Islet precursor cell (in vitro differentiated cells): ENCODE measurements around the gene GNAL.
"Not testable (repeated sequence)": the region's sequence is repeated elsewhere in the genome, so short reads cannot be mapped to it uniquely, and the experiment has no call there.

ENCODE experiments used
- DNase-seq: peaks from one replicate; pipeline ENCODE4 v3.0.0-alpha.2; 2018

Gene GNAL

GRCh38 chr18:11854554-11854953, 165.5 kb downstream of the GNAL start:
- DNase-seq = not testable (repeated sequence)

DNA sequence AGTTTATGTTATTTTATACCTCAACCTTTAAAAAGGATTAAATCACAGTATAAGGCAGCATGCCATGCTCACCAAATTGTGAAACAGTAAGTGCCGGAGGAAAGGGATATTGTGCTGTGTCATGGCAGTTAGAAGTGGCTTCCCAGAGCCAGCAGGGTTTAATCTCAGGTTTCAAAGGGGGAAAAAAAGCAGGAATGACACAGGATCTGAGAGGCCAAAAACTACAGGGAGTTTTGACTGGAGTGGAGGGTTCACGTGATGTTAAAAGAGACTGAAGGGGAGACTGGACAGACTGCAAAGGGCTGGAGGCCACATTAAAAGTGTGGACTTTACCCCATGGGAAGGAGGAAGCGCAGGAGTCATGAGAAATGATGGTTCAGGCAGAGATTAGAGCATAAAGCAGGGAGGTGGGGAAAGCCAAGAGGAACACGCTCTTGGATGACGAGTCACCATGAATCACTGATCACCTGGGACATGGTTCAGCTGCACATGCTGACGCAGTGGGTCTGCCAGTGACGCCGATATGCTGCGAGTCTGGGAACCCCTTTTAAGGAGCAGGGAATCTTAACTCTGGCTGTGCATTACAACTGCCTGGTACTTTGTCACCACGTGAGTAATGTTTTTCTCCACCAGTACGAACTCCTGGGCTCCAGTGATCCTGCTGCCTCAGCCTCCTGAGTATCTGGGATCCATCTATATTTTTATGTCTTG, 168.3 kb downstream of the GNAL start:
- DNase-seq = peak; percentile 98

DNA sequence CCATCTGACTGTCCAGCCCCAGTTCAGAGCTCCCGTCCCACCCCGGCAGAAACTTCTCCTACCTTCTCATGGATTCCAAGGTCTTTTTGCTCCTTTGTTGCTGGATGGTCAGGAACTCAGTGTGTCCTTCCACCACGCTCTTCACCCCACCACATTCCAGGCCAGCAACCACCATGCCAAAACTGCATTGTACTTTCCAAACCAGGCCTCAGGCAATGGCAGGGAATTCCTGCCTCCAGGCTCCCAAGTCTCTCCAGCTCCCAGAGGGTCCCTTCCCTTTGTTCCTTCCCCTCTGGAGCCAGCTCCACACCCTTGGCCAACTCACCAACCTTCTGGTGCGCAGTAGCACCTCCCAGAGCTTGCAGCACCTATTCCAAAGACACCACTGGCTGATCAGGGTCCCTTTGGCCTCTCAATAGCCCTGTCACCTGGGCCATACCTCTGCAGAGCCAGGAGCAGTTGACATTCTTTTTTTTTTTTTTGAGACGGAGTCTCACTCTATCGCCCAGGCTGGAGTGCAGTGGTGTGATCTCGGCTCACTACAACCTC, 170.3 kb downstream of the GNAL start:
- peak; percentile 82 for DNase-seq

DNA sequence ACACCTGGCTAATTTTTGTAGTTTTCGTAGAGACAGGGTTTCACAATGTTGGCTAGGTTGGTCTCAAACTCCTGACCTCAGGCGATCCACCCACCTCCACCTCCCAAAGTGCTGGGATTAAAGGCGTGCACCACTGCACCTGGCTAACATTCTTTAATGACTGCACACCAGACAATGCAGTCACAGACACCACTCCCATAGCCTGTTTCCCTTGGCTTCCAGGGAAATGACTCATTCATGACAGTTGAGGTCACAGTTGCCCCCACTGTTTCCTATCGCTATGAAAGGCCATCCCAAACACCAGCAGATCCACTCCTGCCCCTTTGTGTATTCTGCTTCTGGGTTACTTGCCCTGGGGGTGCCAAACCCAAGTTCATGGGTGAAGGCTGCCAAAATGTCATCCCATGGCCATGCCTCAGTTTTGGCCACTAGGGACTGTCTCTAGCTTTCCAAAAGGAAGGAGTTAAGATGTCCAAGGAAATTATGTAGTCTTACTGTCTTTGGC, 170.9 kb downstream of the GNAL start:
- peak; percentile 93 for DNase-seq

GRCh38 chr18:11860594-11861450, 171.8 kb downstream of the GNAL start:
- DNase-seq = peak; percentile 50

GRCh38 chr18:11861583-11862288, 172.7 kb downstream of the GNAL start:
- DNase-seq = peak; percentile 53

- peak; percentile 18 for DNase-seq
Measured at GRCh38 chr18:11862468-11863137, 173.5 kb downstream of the GNAL start.

DNA sequence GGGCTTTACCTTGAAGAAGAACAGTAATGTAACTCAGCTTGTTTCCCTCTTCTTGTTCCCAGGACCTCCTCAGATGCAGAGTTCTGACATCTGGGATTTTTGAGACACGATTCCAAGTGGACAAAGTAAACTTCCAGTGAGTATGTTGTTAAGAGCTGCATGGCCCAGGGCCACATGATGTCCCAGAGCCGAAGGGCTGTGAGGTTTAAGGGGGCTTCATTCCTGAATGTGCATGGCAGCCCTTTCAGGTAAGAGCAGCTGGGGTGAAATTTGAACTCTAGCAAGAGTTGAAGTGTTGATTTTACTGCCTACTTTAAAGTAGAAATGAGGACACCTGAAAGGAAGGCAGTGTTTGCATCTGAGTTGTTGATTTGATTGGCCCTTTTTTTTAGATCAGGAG, 175.4 kb downstream of the GNAL start:
- DNase-seq = peak; percentile 22

DNA sequence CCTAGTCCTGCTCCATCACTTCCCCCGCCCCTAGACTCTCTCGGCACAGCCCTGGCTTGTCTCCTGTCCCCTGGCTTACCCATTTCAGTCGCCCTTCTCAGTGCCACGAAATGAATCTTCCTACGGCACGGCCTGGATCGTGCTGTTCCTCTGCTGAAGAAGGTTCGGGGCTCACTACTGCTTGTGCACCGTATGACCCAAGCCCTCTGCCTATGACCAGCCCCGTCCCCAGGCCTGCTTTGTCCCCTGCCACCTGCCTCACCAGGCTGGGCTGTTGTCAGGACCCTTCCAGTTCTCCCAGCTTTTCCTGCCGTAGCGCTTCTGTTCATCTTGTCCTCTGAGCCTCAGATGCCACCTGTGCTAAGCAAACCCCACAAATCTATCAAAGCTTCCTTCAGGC, 176.0 kb downstream of the GNAL start:
- DNase-seq = peak; percentile 26

- DNase-seq = no peak
Measured at GRCh38 chr18:11866329-11866728, 177.3 kb downstream of the GNAL start.

GRCh38 chr18:11866764-11867163, 177.7 kb downstream of the GNAL start:
- DNase-seq = no peak

DNA sequence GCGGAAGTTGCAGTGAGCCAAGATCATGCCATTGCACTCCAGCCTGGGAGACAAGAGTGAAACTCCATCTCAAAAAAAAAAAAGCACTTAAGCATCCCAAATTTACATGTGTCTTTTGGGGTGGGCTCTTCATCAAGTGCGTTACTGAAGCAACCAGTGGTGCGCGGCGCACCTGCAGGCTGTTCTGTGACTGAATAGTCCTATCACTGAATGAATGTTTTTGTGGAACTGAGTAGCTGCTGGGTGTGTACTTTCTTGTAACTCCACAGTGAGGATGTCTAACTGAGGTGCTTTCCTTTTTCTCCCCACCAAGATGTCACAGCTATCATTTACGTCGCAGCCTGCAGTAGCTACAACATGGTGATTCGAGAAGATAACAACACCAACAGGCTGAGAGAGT, 179.2 kb downstream of the GNAL start:
- no peak for DNase-seq

GRCh38 chr18:11871501-11871900, 182.4 kb downstream of the GNAL start:
- no peak for DNase-seq

- no peak for DNase-seq
Measured at GRCh38 chr18:11872479-11873136, 183.5 kb downstream of the GNAL start.

DNA sequence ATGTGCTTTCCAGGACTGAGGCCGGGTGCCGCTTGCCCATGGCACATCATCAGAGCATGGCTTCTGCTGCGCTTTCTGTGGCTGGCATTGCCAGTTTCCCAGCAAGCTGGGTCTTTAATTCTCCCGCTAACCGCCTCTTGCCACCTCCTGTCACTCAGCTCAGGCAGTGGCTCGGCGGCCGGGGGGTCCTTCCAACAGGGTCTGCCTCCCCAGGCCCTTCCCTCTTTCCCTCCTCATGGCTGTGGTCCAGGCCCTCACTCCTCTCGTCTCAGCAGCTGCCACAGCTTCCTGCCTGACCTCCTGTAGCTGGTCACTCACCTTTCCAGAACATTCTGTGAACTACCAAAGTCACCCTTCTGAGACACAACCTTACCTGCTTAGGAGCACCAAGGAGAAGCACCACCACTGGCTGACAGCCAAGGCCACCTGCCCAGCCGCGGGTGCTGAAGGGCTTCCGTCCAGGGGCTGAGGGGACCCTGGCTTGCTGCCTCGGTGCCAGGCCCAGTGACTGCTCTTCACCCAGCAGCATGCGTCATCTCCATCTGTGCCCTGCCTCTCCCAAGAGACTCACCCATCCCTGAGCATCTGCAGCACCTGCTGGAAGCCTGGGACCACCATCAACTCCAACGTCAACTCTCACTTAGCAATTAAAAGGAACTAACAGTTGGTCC, 184.7 kb downstream of the GNAL start:
- no peak for DNase-seq

GRCh38 chr18:11874676-11875075, 185.6 kb downstream of the GNAL start:
- no peak for DNase-seq

- DNase-seq = no peak
Measured at GRCh38 chr18:11877497-11878135, 188.6 kb downstream of the GNAL start.

DNA sequence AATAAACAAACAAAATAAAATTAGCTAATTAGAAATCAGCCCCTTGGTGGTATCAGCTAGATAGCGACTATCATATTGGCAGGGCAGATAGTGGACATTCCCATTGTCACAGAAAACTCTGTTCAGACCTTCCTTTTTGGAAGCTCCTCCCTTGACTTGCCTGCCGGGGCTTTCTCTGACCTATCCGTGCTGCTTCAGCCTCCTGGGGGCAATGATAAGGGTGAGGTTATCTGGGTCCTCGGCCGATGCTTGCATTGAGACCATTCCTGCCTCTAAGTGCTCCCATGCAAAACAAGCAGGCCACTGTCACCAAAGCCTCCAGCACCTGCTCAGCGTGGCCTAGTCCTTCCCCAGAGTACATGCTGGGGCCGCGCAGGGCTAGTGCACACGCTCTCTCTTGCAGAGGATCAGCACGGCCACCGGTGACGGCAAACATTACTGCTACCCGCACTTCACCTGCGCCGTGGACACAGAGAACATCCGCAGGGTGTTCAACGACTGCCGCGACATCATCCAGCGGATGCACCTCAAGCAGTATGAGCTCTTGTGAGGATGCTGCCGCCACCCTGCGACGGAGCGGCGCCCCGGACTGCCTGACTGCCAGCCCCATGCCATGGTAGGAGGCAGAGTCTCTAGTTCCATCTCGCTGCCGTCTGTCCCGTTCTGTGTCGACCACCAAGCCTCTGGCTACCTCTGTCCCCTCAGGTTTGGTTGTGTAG, 191.7 kb downstream of the GNAL start:
- no peak for DNase-seq

DNA sequence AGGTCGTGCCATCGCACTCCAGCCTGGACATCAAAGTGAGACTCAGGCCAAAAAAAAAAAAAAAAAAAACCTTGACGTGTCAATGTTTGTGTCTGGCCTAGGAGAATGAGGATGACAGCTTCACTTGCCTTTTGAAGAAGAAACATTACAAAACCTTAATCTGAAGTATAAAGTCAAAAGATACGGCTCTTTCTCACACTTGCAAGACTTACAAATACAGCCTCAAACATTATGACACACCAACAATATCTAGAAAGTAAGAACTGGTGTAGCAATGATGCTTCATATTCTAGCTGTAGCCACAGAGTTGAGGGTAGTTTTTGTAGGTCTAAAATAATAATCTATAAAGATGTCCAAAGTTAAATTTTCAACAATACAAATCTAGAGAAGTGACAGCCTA, 193.6 kb downstream of the GNAL start:
- no peak for DNase-seq

GRCh38 chr18:11883153-11883552, 194.1 kb downstream of the GNAL start:
- DNase-seq = no peak
